Epidermal melanocyte (primary cell): ENCODE data around the gene ALOX15.
"Not testable (repeated sequence)": the region's sequence is repeated elsewhere in the genome, so short reads cannot be mapped to it uniquely, and the experiment has no call there.

Experiments used
- DNase-seq: peaks from one replicate; pipeline ENCODE4 v3.0.0; 2011; ENCODE audit warnings: low spot score; ENCODE audit not compliant: insufficient read length

Gene ALOX15

GRCh38 chr17:4594406-4594805 lies 47.1 kb downstream of the ALOX15 start:
- no peak for DNase-seq

DNA sequence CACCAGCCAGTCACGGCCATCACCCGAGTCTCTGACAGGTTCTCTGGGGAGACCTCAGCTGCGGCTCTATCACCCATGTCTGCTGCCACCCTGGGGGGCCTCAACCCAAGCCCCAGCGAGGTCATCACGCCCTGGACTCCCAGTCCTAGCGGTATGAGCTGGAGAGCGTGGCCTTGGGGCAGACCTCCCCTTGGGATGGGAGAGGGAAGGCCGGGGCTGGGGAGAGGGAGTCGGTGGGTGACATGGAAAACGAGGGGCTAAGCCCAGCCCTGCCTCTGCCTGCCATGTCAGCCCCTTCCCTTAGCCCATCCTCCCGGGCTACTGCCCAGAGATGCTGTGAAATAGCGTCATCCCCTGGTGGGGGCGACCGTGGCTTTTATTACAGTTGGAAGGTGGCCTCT lies 48.5 kb downstream of the ALOX15 start:
- no peak for DNase-seq

DNA sequence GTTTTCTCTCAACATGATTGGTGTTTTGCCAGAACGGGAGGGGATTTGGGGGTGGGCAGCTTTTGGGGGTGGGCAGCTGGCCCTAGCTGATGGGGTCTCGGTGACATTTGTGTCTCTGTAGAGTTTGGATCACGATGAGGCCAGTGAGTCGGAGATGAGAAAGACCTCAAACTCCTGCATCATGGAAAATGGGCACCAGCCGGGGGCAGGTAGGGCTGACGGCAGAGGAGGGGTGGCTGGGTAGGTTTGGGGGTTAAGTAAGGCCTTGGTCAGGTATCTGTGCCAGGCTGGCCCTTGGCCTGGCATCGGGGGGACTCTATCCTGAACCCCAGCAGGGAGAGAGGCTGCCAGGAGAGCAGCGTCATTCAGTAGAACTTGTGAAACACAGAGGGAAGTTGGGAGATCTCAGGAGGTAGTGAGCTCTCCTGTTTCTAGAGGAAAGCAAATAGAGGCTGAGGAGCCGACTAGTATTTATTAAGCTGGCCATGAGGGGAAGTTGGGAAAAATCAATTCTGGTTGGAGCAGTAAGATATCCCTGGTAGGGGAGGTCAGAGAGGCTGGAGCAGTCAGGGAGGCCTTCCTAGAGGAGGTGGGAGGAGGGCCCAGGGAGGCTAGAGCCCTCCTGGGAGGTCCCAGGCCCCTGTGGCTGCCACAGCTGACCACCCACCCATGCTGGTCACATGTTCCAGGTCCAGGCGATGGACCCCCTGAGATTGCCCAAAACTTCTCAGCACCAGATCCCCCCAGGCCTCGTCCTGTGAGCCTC lies 49.1 kb downstream of the ALOX15 start:
- DNase-seq = no peak

- DNase-seq = no peak
Observed at GRCh38 chr17:4591529-4591928, 49.9 kb downstream of the ALOX15 start.

- no peak for DNase-seq
Observed at GRCh38 chr17:4590981-4591453, 50.5 kb downstream of the ALOX15 start.

GRCh38 chr17:4590042-4590441 lies 51.4 kb downstream of the ALOX15 start:
- not testable (repeated sequence) for DNase-seq

- no peak for DNase-seq
Observed at GRCh38 chr17:4588898-4589625, 52.4 kb downstream of the ALOX15 start.

DNA sequence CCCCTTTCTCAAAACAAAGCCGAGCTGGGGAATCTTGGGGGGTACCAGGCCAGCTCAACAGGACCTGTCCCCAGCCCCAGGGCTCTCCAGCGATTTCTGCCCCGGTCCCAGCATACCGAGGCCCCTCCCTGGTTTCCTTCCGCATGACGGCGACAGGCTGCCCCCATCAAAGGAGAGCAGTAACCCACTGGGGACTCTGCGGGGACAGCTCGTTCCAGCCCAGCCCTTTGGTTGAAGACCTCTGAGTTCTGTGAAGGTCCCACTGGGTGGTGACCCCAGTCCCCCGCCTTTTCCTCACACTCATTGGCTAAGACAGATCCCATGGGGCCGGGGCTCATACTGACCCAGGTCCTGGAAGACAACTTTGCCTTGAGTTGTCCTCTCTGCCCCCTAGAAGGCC lies 53.1 kb downstream of the ALOX15 start:
- no peak for DNase-seq

- DNase-seq = no peak
Observed at GRCh38 chr17:4587803-4588202, 53.7 kb downstream of the ALOX15 start.

GRCh38 chr17:4587195-4587594 lies 54.3 kb downstream of the ALOX15 start:
- no peak for DNase-seq

- no peak for DNase-seq
Observed at GRCh38 chr17:4586043-4586442, 55.4 kb downstream of the ALOX15 start.

DNA sequence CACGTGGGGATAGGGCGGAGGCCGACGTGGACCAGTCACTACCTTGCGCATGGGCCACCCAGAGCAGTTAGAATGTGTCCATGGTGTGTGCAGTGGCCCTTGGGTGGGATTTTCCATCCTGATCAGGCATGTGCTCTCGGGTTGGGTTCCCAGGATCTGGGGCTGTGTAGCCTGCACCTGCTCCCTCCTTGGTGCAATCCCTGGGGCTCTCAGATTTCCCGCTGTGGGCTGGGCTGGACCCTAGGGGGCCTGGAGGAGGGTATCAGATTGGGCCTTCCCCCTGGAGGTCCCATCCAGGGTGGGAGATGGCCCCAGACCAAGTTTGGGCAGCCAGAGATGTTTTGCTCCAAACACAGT lies 55.9 kb downstream of the ALOX15 start:
- no peak for DNase-seq

GRCh38 chr17:4584917-4585637 lies 56.4 kb downstream of the ALOX15 start:
- DNase-seq = no peak

DNA sequence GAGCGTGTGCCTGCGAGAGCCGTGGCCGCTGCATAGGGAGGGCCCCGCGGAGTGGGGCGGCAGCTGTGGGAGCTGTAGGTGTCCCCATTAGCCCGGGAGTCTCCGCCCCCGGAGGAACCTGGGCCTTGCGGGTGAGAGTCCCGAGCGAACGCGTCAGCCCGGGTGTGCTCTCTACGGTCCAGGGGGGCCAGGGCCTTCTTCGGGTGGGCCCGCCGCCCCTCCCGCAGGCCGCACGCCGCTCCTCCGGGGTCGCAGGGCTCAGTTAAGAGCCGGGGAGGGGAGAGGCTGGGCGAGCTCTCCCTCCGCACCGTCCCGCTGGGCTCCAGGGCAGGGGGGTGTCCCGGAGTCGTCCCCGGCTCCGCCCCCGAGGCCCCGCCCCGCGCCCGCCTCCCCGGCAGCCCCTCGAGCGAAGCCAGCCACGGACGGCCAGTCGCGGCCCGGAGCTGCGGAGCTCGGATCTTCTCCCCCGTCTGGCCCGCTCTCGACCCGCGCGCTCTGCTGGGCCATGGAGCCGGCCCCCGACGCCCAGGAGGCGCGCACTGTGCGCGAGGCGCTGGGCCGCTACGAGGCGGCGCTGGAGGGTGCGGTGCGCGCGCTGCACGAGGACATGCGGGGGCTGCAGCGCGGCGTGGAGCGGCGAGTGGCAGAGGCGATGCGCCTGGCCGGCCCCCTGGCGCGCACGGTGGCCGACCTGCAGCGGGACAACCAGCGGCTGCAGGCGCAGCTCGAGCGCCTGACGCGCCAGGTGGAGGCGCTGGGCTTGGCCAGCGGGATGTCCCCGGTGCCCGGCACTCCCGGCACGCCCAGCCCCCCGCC lies 57.2 kb downstream of the ALOX15 start, which contains the start of gene SMTNL2:
TSS of gene SMTNL2 (plus strand) at position 429 of the 816 bp plus-strand sequence. CDS start at position 506, 77 bp downstream.
- DNase-seq = no peak

- DNase-seq = peak; percentile 68
Observed at GRCh38 chr17:4583782-4584100, 57.7 kb downstream of the ALOX15 start.

DNA sequence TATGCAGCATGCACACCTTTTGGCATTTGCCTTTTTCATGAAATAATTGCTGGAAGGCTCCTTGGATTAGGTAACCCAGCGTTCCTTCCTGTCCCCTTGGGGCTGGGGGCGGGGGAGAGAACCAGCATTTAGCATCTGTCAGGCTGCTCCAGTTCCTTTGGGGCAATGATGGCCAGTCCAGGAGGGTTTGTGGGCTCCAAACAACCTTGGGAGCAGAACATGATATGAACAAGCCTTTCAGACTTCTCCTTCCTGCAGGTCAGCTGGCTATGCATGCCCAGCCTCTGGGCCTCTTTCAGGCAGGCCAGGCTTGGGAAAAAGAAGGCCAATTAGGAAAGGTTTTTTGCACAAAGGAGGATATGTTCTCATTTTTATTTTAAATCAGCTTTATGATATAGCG lies 58.3 kb downstream of the ALOX15 start:
- DNase-seq = no peak

DNA sequence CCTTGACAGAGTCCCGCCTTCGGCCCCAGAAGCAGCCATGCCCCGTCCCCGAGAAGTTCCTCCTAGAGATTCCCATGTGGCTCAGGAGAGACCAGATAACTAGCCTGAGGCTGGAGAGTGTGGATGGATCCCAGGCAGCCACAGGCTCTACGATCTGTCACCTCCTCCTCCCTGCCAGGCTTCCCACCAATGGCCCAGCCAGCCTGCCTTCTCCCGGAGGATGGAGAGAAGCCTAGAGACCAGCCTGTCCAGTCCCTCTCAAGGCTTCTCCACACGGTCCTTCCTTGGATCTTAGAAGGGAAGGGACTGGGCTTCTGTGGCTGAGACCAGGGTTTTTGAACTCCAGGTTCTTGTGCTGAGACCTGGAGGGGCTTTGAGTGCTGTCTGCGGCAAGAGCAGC lies 58.8 kb downstream of the ALOX15 start:
- DNase-seq = no peak

- DNase-seq = no peak
Observed at GRCh38 chr17:4582101-4582501, 59.4 kb downstream of the ALOX15 start.
